Activated CD4-positive, alpha-beta T cell treated with anti-CD3 and anti-CD28 coated beads, Interleukin-10, Interleukin-2, amounts not matched to agents 100 ng/mL and 50 ng/mL, durations not matched to agents 16 hours and 8 hours (primary cell): ENCODE data around the gene DGKZ.

Source experiments
- DNase-seq: peaks from one replicate; pipeline ENCODE4 v3.0.0-alpha.2; 2020

Gene DGKZ

GRCh38 chr11:46330154-46330553 lies 17.1 kb upstream of the DGKZ start:
- no peak for DNase-seq

DNA sequence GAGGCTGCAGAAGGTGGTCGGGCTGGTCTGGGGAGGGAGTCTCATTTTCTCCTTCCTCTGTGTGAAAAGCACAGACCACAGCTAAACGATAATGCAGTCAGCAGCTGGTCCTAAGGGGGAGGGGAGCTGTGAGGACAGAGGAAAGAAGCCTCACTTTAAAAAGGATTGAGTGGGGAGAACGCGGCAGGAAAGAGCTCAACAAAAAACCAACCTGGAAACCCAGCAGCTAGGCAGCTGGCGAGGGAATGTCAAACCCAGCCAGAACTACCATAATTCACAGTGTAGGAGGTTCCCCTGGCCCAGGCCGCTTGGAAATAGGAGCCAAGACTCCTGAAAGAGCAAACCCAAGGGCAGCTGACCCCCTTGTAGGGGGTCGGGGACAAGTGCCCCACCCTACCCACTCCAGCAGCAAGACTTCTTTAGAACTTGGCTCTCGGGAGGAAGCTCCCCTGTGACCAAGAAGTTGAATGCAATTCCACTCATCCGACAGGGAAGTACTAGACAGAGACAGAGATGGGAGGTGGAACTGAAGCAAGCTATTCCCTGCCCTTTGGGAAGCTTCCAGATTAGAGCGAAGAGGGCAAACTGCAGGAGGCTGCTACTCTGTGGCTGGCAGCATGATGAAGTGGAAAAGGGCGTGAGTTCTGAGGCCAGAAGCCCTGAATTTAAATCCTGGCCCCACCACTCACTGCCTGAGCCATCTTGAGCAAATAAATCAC lies 16.5 kb upstream of the DGKZ start:
- DNase-seq = no peak

DNA sequence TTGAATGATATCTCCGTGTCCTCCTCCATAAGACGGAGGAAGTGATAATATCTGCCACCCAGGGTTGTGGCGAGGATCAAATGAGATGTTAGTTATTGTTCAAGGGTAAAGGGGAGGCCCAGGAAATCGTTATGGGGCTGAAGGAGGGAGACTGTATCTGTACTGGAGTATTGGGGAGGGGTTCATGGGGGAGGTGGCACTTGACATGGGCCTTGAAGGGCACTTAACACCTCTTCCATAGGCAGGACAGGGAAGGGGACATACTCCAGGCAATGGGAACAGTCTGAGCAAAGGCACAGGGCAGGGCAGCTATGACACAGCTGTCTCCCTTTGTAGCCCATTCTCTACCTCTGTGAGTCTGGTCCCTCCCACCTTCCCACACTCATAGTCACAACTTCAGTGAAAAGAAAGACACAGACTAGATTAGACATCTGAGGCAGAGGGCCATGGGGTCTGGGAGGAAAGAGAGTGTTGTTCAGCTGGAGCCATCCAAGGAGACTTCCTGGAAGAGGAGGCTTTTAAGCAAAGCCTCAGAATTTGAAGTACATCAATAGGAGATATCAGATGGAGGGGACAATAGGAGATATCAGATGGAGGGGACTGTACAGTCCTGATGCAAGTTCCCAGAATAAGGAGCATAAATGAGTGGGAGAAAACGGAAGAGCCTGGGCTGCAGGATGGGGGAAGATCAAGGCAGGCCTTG lies 15.8 kb upstream of the DGKZ start:
- no peak for DNase-seq

GRCh38 chr11:46332093-46332567 lies 15.1 kb upstream of the DGKZ start:
- no peak for DNase-seq

GRCh38 chr11:46332568-46333393 lies 14.5 kb upstream of the DGKZ start:
- no peak for DNase-seq

DNA sequence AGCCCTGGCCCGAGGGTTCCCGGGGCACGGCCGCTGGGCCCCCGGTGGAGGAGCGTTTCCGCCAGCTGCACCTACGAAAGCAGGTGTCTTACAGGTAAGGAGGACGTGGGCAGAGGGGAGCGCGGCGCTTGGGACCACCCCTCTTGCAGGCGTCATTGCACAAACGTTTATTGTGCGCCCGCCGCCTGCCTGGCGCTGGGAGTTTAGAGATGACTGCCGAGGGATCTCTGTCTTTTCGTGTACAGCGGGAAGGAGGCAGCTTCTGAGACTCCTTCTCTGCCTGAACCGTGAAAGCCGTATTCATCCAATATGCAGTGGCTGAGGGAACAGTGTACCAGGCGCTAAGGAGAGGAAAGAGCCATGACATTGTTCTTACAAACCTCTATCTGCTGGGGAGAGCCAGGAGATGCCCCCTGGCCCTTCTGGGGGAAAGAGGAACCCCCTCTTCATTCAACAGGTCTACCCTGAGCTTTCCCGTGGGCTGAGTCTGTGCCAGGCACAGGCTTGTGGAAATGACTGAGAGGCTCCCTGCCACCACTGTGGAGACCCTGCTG lies 13.8 kb upstream of the DGKZ start:
- no peak for DNase-seq

DNA sequence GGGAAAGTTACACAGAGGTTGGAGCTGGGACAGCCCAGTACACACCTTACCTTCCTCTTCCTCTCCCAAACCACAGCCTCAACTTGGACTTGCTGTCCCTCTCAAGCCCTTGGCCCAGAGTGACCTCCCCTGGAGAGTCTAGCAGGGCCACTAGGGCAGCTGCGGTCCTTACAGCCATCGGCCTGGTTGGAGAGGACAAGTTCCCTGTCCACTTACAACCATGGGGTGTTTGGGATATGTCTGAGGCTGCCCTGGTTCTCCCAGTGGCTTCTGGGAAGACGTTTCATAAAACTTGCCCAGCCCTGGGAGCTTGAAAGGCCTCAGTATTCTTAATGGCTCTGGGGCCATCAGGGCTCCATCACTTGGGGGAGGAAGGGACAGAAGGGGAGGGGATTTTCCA lies 13.1 kb upstream of the DGKZ start:
- no peak for DNase-seq

GRCh38 chr11:46335271-46335670 lies 12.0 kb upstream of the DGKZ start:
- no peak for DNase-seq

- no peak for DNase-seq
Measured at GRCh38 chr11:46335890-46336562, 11.2 kb upstream of the DGKZ start.

GRCh38 chr11:46336563-46337180 lies 10.6 kb upstream of the DGKZ start:
- DNase-seq = no peak

- DNase-seq = no peak
Measured at GRCh38 chr11:46337626-46338345, 9.5 kb upstream of the DGKZ start.

DNA sequence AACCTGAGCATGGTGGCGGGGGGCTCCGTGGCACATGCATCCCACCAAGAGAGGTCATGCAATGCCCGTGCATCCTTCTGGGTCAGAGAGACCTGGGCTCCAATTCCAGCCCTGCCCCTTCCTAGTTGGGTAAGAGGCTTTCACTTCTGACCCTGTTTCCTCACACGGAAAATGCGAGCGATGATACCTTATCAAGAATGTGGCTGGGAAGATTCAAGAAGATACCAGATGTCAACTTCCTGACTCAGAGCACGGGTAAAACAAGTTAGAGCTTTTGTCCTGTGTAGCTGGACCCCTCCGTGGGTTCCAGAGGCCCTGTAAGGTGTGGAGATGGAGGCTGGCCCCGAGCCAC lies 8.7 kb upstream of the DGKZ start:
- DNase-seq = no peak

DNA sequence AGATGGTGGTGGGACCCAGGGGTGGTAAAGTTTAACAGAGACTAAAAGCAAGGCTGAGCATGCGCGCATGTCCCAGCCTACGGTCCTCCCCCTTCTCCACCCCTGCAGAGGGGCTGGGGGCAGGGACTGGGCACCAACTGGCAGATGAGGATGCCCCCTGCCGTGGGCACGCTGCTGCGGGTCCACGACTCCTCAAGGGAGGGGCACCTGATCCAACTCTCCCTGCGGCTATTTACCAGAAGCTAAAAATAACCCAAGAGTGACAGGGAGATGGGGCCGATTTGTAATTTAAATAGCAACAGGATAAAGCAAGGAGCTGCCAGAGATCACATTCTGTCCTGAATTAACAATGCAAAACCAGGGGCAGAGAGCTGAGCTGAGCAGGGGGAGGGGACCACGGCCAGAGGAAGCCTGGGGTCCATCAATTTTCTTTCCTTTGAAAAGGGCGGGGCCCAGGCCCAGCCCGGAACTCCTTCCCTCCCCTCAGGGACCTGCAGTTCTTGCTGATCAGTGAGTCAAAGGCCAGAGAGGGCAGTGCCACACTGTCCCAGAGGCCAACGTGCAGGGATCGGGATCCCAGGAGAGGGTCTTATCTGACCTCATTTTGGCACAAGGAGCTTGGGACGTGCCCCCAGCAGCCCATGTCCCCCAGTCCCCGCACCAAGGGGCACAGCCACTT lies 8.1 kb upstream of the DGKZ start:
- DNase-seq = no peak

DNA sequence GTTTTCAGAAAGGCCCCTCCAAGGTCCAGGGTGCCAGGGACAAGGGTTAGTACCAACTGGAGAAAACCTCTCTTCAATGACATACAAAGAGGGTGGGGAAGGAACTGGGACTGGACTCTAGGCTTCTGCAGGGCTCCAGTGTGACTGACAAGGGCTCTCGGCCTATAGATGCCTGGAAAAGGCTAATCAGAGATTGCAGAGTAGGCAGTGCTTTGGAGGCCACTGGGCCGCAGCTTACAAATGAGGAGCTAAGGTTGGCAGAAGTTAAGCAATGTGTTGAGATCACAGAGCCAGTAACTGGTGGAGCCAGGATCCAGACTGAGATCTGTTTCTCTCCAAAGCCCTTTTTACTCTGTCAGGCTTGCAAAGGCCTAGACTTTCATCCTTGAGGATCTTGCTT lies 7.4 kb upstream of the DGKZ start:
- DNase-seq = no peak

- DNase-seq = no peak
Measured at GRCh38 chr11:46341454-46341853, 5.8 kb upstream of the DGKZ start.

GRCh38 chr11:46342239-46342638 lies 5.0 kb upstream of the DGKZ start:
- no peak for DNase-seq

DNA sequence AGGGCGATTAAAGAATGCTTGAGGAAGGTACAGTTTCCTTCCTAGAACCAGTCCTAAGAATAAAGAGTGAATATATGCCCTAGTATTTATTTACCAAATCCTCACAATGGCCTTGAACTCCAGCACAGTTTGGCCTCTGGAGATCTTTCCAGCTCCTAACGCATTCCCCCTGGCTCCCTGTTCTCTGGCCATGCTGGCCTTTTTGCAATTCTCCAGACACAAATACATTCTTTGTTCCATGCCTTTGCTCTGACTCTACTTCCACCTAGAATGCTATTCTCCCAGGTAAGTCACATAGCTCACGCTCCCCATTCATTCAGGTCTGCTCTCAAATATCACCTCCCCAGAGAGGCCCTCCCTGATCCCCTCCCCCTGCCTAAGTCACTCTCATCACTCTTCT lies 3.7 kb upstream of the DGKZ start:
- no peak for DNase-seq

- no peak for DNase-seq
Measured at GRCh38 chr11:46345131-46345597, 2.1 kb upstream of the DGKZ start.

DNA sequence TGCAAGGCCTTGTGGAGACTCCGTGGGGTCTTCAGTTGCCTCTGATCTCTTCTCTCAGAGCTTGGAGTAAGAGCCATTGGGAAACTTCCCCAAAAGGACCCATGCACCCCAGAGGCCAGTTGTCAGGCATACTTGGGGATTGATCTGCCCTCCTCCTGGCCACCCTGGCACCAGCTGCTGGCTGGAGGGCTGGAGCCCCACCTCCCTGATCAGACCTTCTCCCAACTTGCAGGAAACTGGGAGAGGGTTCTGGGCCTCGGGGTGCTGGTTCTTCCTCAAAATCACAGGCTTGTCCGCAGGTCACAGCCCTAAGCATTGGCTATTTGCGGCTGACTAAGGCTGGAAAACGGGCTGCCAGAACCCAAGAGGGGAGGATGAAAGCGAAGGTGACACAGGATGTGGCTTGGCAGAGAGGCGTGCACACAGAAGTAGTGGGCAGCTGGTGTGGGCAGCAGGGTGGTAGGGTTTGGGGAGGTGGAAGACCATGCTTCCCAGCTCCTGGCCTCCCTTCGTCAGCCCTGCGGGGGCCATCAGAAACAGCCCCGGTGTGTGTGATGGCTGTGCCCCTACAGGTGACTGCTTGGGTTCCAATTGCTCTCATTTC lies 1.3 kb upstream of the DGKZ start:
- DNase-seq = peak; percentile 52

DNA sequence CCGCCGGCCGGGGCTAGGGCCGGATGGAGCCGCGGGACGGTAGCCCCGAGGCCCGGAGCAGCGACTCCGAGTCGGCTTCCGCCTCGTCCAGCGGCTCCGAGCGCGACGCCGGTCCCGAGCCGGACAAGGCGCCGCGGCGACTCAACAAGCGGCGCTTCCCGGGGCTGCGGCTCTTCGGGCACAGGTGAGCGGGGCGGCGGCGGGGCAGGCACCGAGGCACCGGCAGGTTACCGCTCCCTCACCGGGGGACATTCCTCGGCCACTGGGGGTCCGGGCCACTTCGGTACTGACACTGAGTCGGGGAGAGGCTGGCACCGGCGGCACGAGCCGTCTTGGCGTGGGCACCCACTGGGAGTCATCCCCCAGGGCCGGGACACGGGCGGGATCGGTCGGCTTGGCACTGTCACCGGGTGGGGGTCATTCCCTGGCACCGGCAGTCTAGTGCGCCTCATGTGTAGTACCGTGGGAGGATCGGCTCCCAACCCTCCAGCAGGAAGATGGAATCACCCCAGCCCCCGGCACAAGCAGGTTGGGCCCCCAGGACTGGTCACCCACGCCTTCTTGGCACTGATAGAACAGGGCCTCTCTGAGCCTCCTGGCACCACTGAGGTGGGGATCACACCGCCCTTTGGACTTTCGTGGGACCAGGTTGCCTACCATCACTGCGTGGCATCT lies 511 bp downstream of the DGKZ start:
- DNase-seq = no peak
